ENCODE data around the gene HLA-DMB.
A peak's percentile ranks its signal among the peaks of the same experiment; 100 is the strongest.

The HLA-DMB gene

DNA sequence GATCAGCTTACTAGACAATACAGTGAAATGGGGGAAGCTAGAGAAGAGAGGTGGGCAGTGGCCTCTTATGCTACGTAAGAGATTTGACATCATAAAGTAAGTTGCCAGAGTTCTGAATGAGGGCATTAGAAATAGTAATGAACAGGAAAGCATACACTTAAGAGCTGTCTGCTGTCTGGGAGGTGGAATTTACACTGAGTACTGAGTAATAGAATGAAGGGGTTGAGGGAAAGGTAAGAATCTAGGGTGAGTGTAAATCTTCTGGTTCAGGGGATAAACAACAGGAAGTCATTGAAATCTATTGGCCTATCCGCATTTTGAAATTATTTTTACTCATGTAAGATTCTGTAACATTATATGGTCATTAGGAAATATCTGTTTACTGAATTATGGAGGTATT lies 35.8 kb downstream of the HLA-DMB start:
- DNase-seq, result no peak

DNA sequence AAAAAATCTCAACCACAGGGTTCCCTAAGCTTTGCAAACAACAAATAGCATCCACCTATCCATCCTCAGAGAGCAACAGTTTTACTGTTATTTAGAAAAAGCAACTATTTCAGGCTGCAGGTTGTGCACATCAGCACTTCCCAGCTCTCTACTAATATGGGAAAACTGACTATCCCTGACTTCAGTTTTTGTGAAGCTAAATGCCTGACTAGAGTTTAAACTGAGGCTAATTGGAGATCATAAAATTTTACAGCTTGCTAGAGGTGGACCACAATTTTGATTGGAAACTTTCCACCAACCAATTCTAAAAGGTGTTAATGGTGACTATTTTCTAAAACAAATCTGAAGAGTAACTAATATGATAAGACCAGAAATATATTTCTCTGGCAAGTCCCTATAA lies 36.9 kb downstream of the HLA-DMB start:
- no peak for DNase-seq

DNA sequence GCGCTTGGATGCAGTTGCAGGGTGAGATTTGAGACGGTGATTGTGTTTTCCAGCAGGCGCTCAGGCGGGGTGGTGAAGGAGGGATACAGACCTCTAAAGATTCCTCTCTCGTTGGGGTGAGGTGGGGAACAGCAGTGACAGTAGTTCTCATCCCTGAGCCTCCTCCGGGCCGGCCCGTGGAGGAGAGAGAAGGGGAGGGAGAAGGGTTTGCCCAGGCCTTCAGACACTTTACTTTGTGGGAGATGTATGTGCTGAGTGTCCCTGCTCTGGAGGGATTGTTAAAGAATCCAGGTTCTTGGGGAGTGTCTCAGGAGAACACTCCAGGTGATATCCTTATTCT lies 45.9 kb downstream of the HLA-DMB start:
- no peak for DNase-seq

DNA sequence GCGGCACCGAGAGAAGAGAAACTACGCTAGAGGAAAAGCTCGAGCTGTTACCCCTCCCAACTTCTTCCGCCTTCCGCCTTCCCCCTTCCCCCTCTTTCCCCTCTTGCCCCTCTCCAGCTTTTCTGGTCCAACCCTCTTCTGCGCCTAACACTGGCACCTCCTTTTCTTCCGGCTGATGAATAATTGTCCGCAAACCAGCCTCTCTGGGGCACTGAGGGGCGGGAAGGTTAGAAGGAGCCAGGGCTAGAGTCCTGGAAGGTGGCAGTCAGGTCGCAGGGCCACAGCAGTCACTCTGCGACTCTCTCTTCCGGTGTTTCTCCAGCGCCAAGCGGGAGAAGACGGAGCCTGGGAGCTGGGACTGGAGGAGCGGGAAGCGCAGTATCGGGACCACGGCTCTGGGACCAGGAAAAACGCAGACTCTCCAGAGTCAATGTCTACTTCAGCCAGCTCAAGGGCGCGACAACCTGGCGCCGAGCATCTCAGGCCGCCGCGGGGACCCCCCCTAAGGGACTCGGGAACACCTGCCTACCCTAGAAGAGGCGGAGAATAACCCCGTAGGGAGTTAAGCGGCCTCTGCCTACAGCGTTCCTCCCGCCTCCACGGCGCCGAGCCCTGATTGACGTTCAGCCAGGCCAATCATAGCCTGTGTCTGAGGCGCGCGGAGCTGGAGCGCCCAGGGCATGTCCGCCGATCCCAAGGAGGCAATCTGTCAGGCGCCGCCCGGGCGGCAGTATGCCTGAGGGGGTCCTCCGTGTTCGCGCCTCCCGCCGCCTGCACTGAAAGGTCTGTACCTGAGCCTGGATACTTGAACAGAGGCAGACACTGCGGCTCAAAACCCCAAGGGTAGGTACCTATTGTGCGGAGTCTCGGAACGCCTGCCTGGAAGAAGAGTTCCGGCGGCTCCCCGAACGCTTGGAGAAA lies 46.5 kb downstream of the HLA-DMB start:
- DNase-seq, result peak; percentile 92 to 95

DNA sequence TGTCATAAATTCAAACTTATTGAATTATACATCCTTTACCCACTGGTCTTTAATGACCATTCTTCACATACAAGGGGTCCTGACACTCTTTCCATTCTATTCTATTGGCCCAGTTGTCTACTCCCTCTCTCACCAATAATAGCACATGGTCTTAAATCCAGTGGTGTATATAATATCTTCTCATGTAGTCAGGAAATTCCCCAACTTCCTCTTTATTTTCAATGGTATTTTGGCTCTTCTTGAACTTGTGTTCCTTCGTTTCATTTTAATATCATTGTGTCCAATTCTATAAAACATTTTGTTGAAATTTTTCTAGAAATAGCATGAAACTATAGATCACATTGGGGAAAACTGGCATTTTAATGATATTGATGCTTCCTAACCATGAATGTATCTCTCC lies 50.0 kb downstream of the HLA-DMB start:
- no peak for DNase-seq

DNA sequence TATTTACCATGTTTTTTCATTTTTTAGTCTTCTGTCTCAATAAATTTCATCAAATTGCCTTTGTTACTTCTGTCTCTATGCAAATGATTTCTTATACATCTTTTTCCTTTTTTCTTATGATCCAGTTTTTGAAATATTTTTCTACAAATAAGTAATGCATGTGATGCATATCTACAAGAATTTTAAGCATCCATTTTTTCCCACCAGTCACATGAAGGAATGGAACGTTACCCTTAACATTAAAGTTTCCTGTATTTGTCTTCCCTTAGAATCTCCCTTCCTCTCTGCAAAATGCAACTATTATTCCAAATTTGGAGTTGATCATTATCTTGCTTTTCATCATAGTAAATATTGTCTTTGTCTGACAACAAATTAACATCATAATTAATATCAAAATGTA lies 51.3 kb downstream of the HLA-DMB start:
- no peak for DNase-seq

DNA sequence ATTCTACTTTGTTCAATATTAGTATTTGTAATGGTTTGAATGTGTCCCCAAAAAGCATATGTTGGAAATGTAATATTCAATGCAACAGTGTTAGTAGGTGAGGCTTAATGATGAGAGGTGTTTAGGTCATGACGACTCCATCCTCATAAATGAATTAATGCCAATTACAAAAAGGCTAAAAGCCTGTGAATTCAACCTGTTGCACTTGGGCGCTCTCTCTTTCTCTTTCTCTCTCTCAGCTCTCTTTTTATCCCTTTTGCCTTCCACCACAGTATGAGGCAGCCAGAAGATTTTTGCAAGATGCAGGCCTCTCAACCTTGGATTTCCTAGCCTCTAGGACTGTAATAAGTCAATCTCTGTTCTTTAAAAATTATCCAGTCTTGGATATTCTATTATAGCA lies 52.3 kb downstream of the HLA-DMB start:
- DNase-seq, result no peak

DNA sequence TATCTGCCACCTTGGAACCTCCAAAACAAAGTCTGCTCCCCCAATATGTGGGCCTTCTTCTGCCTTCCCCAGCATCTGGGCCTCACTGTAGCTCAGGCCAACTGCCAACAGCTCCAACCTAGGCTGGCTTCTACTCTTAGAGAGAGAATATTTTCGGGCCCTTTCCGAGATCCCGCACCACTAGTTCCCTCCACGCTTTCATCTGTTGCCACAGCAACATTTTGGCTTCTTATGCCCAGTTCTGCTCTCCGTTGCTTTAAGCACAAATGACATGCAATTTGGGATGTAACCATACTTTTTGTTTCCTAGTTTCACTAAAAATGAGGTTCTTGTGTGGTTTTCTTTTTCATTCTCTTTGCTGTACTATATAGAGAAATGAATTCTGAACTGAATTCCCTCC lies 53.2 kb downstream of the HLA-DMB start:
- no peak for DNase-seq

DNA sequence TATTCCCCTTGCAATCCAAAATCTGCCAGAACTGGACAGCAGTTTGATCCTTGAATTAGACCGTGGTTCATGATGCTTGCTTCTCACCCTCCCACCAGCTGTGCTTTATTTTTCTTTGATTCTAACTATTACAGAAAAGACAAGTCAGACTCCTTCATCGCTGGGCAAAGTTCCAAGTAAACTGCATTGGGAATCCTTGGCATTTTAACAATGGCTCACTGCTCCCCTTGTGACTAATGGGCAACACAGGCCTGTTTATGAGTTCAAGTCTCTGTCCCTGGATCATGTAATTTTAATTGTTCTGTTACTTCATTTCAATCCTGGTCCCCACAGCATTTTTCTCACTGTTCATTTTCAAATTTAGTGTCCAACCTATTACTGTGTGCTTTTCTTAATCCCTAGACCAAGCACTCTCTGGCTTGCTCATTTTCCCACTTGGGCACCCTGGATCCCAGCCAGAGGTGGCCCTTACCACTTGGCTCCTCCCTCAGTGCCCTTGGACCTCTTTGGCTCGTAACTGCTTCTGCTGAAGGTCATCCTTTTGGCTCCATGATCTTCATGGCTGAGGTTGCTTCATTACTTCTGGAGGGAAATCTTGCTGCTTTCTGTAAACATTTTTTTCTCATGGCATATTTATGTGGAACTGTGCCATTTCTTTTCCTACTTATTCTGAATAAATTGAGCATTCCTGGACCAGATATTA lies 54.0 kb downstream of the HLA-DMB start:
- DNase-seq, result no peak

DNA sequence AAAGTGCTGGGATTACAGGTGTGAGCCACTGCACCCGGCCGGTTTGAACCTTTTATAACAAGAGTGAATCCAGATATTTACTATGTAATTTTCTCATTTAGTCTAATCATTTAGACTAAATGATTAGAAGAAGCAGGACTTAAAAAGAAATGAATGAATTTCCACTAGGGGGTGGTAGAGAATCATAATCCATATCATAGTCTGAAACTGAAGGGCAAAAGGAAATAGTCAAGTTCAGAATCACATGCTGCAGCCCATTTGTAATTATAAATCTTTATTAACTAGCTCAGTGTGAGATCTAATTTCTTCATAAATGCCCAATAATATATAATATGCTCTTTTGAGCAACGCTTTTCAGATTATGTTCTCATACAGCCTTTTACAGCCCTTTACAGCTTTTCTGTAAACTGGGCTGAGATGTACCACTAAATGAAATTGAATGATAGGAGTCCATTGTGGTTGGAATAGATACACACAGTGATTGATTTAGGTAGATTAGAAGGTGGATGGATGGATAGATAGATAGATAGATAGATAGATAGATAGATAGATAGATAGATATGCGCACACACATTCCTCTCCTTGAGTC lies 55.0 kb downstream of the HLA-DMB start:
- DNase-seq, result no peak

Data from stimulated activated CD4-positive, alpha-beta T cell treated with anti-CD3 and anti-CD28 coated beads, Interleukin-4, amount 100 ng/mL, for 4 hours (primary cell).